Glutamatergic neuron (in vitro differentiated cells): ENCODE data around the gene EPHA7. TPM values are rescaled to one million over a fixed set of nuclear protein-coding genes. Genes with fewer than 3 reads are reported as not detected.

ENCODE experiments used
- DNase-seq: peaks from one replicate; pipeline ENCODE4 v3.0.0; 2022
- H3K27ac Mint-ChIP-seq: one replicate; pipeline ENCODE4 v1.8.0; 2020; ENCODE audit warnings: mild to moderate bottlenecking, mixed read lengths, inconsistent platforms; ENCODE audit not compliant: unreplicated experiment
- H3K27me3 Mint-ChIP-seq: one replicate; pipeline ENCODE4 v1.8.0; 2020; ENCODE audit warnings: mild to moderate bottlenecking, moderate library complexity, mixed read lengths, inconsistent platforms; ENCODE audit not compliant: unreplicated experiment
- H3K36me3 Mint-ChIP-seq: one replicate; pipeline ENCODE4 v1.8.0; 2020; ENCODE audit warnings: mild to moderate bottlenecking, mixed read lengths, inconsistent platforms; ENCODE audit not compliant: unreplicated experiment
- H3K4me1 Mint-ChIP-seq: one replicate; pipeline ENCODE4 v1.8.0; 2020; ENCODE audit warnings: mild to moderate bottlenecking, low read depth, mixed read lengths, inconsistent platforms; ENCODE audit not compliant: unreplicated experiment
- H3K4me3 Mint-ChIP-seq: one replicate; pipeline ENCODE4 v1.8.0; 2020; ENCODE audit warnings: mild to moderate bottlenecking, mixed read lengths, inconsistent platforms; ENCODE audit not compliant: unreplicated experiment
- H3K9me3 Mint-ChIP-seq: one replicate; pipeline ENCODE4 v1.8.0; 2020; ENCODE audit warnings: mild to moderate bottlenecking, moderate library complexity, mixed read lengths, inconsistent platforms; ENCODE audit not compliant: unreplicated experiment
- CTCF ChIP-seq: fragments of 200-600 bp; sonication (generic); IDR thresholded peaks from one replicate; pipeline ENCODE4 v1.5.0; 2021; ENCODE audit not compliant: partially characterized antibody, unreplicated experiment
- total RNA-seq: library from RNA; stranded (reverse); fragmentation: NEBNext Ultra II Directional; extraction: Animal tissue kit (Norgen Biotek cat#: 25700); gene quantifications from one replicate; pipeline ENCODE4 v1.2.1, GENCODE V29; 2021; ENCODE audit not compliant: unreplicated experiment

EPHA7 gene
- total RNA-seq, 1 donor from 2014 or later, result 3.6 TPM

GRCh38 chr6:93418408-93419303, 703 bp downstream of the EPHA7 start:
- Mint-ChIP-seq H3K4me1 (peaks cover 3% of the 10 kb centered on the region), H3K9me3 (peaks cover 5% of the 10 kb centered on the region), H3K4me3 (peak overlapping the region; percentile 100), H3K27me3 (peaks cover 14% of the 10 kb centered on the region), H3K36me3 (no peaks in the 10 kb centered on the region), H3K27ac (peak overlapping the region; percentile 57)
- TF ChIP-seq CTCF, result no peak
- peak; percentile 80 for DNase-seq

- peak overlapping the region; percentile 97 for H3K4me3 Mint-ChIP-seq
- H3K4me1 Mint-ChIP-seq, result peaks cover 3% of the 10 kb centered on the region
- peak; percentile 17 for TF ChIP-seq CTCF
- DNase-seq, result no peak
- H3K9me3 Mint-ChIP-seq, result peaks cover 5% of the 10 kb centered on the region
- H3K36me3 Mint-ChIP-seq, result no peaks in the 10 kb centered on the region
- H3K27me3 Mint-ChIP-seq, result peaks cover 14% of the 10 kb centered on the region
- no peak overlapping the region for H3K27ac Mint-ChIP-seq
These were observed 1.3 kb downstream of the EPHA7 start for GRCh38 chr6:93418033-93418407.

- TF ChIP-seq CTCF, result no peak
- Mint-ChIP-seq H3K36me3 (no peaks in the 10 kb centered on the region), H3K27ac (peak overlapping the region; percentile 0), H3K4me3 (peak overlapping the region; percentile 97), H3K27me3 (peaks cover 14% of the 10 kb centered on the region), H3K4me1 (peaks cover 3% of the 10 kb centered on the region), H3K9me3 (peaks cover 5% of the 10 kb centered on the region)
- no peak for DNase-seq
These were observed 1.8 kb downstream of the EPHA7 start for GRCh38 chr6:93417421-93418013.

GRCh38 chr6:93416571-93417420, 2.6 kb downstream of the EPHA7 start:
- peaks cover 14% of the 10 kb centered on the region for H3K27me3 Mint-ChIP-seq
- H3K4me3 Mint-ChIP-seq, result peak overlapping the region; percentile 97
- peak; percentile 60 for DNase-seq
- TF ChIP-seq CTCF, result no peak
- peak overlapping the region; percentile 0 for H3K27ac Mint-ChIP-seq
- no peaks in the 10 kb centered on the region for H3K36me3 Mint-ChIP-seq
- peaks cover 3% of the 10 kb centered on the region for H3K4me1 Mint-ChIP-seq
- peaks cover 5% of the 10 kb centered on the region for H3K9me3 Mint-ChIP-seq
